NOMO-1 treated with DMSO at 0.1 percent for 48 hours (cell line): ENCODE measurements around the gene TSPAN8.
"Not testable (repeated sequence)": the region's sequence is repeated elsewhere in the genome, so short reads cannot be mapped to it uniquely, and the experiment has no call there.

ENCODE experiments used
- DNase-seq: peaks from one replicate; lab custom pipeline; 2025; ENCODE audit not compliant: unreplicated experiment; lab: John Stamatoyannopoulos, UW

Gene TSPAN8

GRCh38 chr12:71164568-71165197 is 6.9 kb upstream of the TSPAN8 start:
- no peak for DNase-seq

GRCh38 chr12:71164166-71164565 is 6.4 kb upstream of the TSPAN8 start:
- no peak for DNase-seq

GRCh38 chr12:71162832-71163763 is 5.3 kb upstream of the TSPAN8 start:
- no peak for DNase-seq

GRCh38 chr12:71161591-71161990 is 3.8 kb upstream of the TSPAN8 start:
- no peak for DNase-seq

GRCh38 chr12:71160585-71160984 is 2.8 kb upstream of the TSPAN8 start:
- DNase-seq: no peak

GRCh38 chr12:71159878-71160277 is 2.1 kb upstream of the TSPAN8 start:
- DNase-seq: no peak

GRCh38 chr12:71159264-71159663 is 1.5 kb upstream of the TSPAN8 start:
- DNase-seq: no peak

GRCh38 chr12:71158361-71158882 is 623 bp upstream of the TSPAN8 start:
- DNase-seq: no peak

GRCh38 chr12:71155225-71155624 is 2.6 kb downstream of the TSPAN8 start:
- no peak for DNase-seq

- no peak for DNase-seq
These were observed 4.9 kb downstream of the TSPAN8 start for GRCh38 chr12:71152851-71153250.

GRCh38 chr12:71150041-71150440 is 7.8 kb downstream of the TSPAN8 start:
- DNase-seq: not testable (repeated sequence)

GRCh38 chr12:71144682-71145081 is 13.1 kb downstream of the TSPAN8 start:
- DNase-seq: no peak

GRCh38 chr12:71142956-71143355 is 14.8 kb downstream of the TSPAN8 start:
- no peak for DNase-seq

GRCh38 chr12:71142016-71142415 is 15.8 kb downstream of the TSPAN8 start:
- DNase-seq: no peak

- no peak for DNase-seq
These were observed 16.3 kb downstream of the TSPAN8 start for GRCh38 chr12:71141378-71141926.

- no peak for DNase-seq
These were observed 18.6 kb downstream of the TSPAN8 start for GRCh38 chr12:71139153-71139735.

GRCh38 chr12:71138011-71138410 is 19.8 kb downstream of the TSPAN8 start:
- no peak for DNase-seq

GRCh38 chr12:71135812-71136176 is 22.0 kb downstream of the TSPAN8 start:
- DNase-seq: no peak

GRCh38 chr12:71135077-71135811 is 22.6 kb downstream of the TSPAN8 start:
- DNase-seq: no peak

GRCh38 chr12:71134405-71134804 is 23.4 kb downstream of the TSPAN8 start:
- no peak for DNase-seq
